Spleen (tissue), 11 donors: ENCODE measurements around the gene TTC38. TPM values are rescaled to one million over a fixed set of nuclear protein-coding genes. Genes with fewer than 3 reads are reported as not detected.
A peak's percentile ranks its signal among the peaks of the same experiment; 100 is the strongest.

Experiments used
- DNase-seq: peaks from one replicate; pipeline ENCODE4 v3.0.0-alpha.2; 2020
- H3K27ac ChIP-seq, 8 donors: fragments of 200-600 bp; sonication (generic) in 7 of 8; 1 replicate in 4 of 8; 2 replicates in 4 of 8; pipeline versions ENCODE4 v1.5.0 to v1.8.0; 2016 to 2021; ENCODE audit warnings: inconsistent platforms in 4 of 8, mild to moderate bottlenecking in 4 of 8, moderate library complexity in 1 of 8
- H3K27me3 ChIP-seq, 7 donors: fragments of 200-600 bp; sonication (generic) in 6 of 7; replicated peaks in 1 of 7; 1 replicate in 4 of 7; 2 replicates in 3 of 7; pipeline versions ENCODE4 v1.5.0 to v1.8.0; 2016 to 2021; ENCODE audit warnings: inconsistent platforms in 3 of 7, mild to moderate bottlenecking in 1 of 7
- H3K36me3 ChIP-seq, 6 donors: fragments of 200-600 bp; sonication (generic) in 5 of 6; 1 replicate in 4 of 6; 2 replicates in 2 of 6; pipeline versions ENCODE4 v1.5.0 to v1.8.0; 2016 to 2021; ENCODE audit warnings: inconsistent platforms in 2 of 6
- H3K4me1 ChIP-seq, 6 donors: fragments of 200-600 bp; sonication (generic) in 5 of 6; 1 replicate in 3 of 6; 2 replicates in 3 of 6; pipeline versions ENCODE4 v1.5.0 to v1.8.0; 2016 to 2021; ENCODE audit warnings: inconsistent platforms in 3 of 6
- H3K4me3 ChIP-seq, 8 donors: fragments of 200-600 bp; sonication (generic) in 7 of 8; 1 replicate in 4 of 8; 2 replicates in 4 of 8; pipeline versions ENCODE4 v1.5.0 to v1.8.0; 2016 to 2021; ENCODE audit warnings: inconsistent platforms in 4 of 8, mild to moderate bottlenecking in 4 of 8, moderate library complexity in 2 of 8
- H3K9me3 ChIP-seq, 8 donors: fragments of 200-600 bp; sonication (generic) in 7 of 8; 1 replicate in 4 of 8; 2 replicates in 4 of 8; pipeline versions ENCODE4 v1.5.0 to v1.8.0; 2016 to 2021; ENCODE audit warnings: inconsistent platforms in 4 of 8
- CTCF ChIP-seq, 11 experiments: fragments of 200-600 bp in 7 of 11; fragments of 450-650 bp in 4 of 11; sonication (generic) in 4 of 11; IDR thresholded peaks in 8 of 11; conservative IDR thresholded peaks in 3 of 11; 1 replicate in 7 of 11; 2 replicates in 4 of 11; pipeline versions ENCODE4 v1.4.0 to v1.8.0; 2016 to 2021; ENCODE audit warnings: antibody characterized with exemption in 11 of 11, inconsistent platforms in 4 of 11, mild to moderate bottlenecking in 1 of 11
- POLR2A ChIP-seq, 3 donors: fragments of 450-650 bp; IDR thresholded peaks; one replicate each; pipeline ENCODE4 v1.5.1; 2017; ENCODE audit warnings: antibody characterized with exemption in 3 of 3, mild to moderate bottlenecking in 1 of 3
- POLR2AphosphoS5 ChIP-seq, 3 donors: sonication (generic); formaldehyde crosslinking; IDR thresholded peaks; one replicate each; pipeline ENCODE4 v1.5.1; 2017; ENCODE audit warnings: antibody characterized with exemption in 3 of 3
- WGBS, 5 donors: extraction: QIAGEN DNeasy Blood & Tissue Kit in 3 of 5; methylation state at CpG; one replicate each; pipeline versions ENCODE4 v1.1.5 to v1.1.7; 2013 to 2018; 5-methylcytosine and 5-hydroxymethylcytosine counted together
- intact Hi-C: fragments of 100-400 bp; cut with DNase I; formaldehyde crosslinking; loops from one replicate; pipeline ENCODE4 v1.15.0; 2023; ENCODE audit warnings: low total_unique reads
- polyA plus RNA-seq, 3 donors: library from polyadenylated mRNA; stranded (reverse); fragments of 200-250 nt; gene quantifications; one replicate each; pipeline ENCODE4 v1.2.1, GENCODE V29; 2013
- total RNA-seq, 7 donors: library from RNA; depleted of rRNA in 3 of 7; stranded (reverse); fragments of >200 nt in 3 of 7; fragmentation: NEBNext Ultra II Directional in 4 of 7; extraction: Animal tissue kit (Norgen Biotek cat#: 25700) in 4 of 7; gene quantifications; one replicate each; pipeline versions ENCODE4 v1.1.0 to v1.2.1, GENCODE V29; 2016 to 2021
- donor health status: healthy with polysubstance abuse.
- donor health status: DM: no; HTN: no; CAD: no; lungs with moderate emphysema.
- donor health status: DM: no; HTN: no; CAD: no.
- donor health status: Bipolar disorder and iron deficiency.
- donor health status: healthy.
- donor health status: DM: no; HTN: no; CAD: no.
- donor health status: DM: yes; HTN: yes; CAD: no.

Gene TTC38
- total and polyA plus RNA-seq, 10 donors, result 13.8 to 51.9 (median 33.1) TPM

- Histone ChIP-seq H3K27me3 (no peaks in the 10 kb centered on the region), H3K4me3 (no peak overlapping the region), H3K4me1 (no peaks in the 10 kb centered on the region), H3K27ac (no peak overlapping the region), H3K9me3 (no peaks in the 10 kb centered on the region), H3K36me3 (peaks cover 0 to 96% (median 0%) of the 10 kb centered on the region in 6 donors)
- TF ChIP-seq POLR2A (IDR thresholded peaks at IDR 0.05) (no peak), POLR2AphosphoS5 (IDR thresholded peaks at IDR 0.05) (no peak), CTCF (IDR thresholded peaks at IDR 0.05 in 8 of 11, conservative IDR thresholded peaks at IDR 0.05 in 3 of 11) (no peak)
- 93 to 98% (median 97%) methylated on average over 23 of the region's 23 CpGs for WGBS, 5 donors
- intact Hi-C loops, result no loop called here
- peak; percentile 39 for DNase-seq
Measured at GRCh38 chr22:46326066-46326680, 58.4 kb downstream of the TTC38 start.

DNA sequence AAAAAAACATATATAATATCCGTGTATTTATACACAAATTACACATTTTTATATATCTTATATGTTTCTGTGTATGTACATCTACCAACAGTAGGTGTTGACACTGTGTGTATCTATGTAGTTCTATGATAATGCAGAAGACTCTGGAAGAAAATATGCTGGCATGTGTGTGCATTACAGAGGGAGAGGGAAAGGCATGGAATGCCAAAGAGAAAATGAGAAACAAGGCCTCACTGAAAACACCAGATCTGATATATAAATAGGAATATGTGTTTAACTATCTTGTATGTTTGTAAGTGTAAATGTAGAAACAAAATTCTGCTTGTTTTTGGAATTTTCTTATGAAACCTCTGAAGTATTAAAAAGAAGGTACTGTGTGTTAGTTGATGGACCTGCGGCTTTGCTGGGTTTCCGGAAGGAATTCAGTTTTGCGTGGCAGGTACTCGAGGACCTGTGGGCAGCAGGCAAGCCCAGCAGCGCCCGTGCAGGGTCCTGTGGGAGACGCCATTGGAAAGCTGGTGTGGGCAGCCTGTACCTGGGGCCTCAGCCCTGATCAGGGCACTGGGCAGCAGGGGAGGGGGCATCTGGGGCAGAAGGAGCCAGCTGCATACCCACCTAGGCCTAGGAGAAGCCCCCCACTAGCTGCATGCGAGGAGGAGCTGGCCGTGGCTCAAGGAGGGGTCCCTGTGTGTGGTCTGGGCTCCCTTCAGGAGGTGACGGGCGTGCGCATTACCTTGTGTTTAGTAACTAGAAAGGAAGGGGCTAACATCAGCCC lies 60.1 kb downstream of the TTC38 start:
- H3K9me3 ChIP-seq, result no peaks in the 10 kb centered on the region
- H3K4me3 ChIP-seq, result no peak overlapping the region
- intact Hi-C loops, result no loop called here
- peaks cover 0 to 96% (median 0%) of the 10 kb centered on the region in 6 donors for H3K36me3 ChIP-seq
- DNase-seq, result peak; percentile 51
- H3K4me1 ChIP-seq, result no peaks in the 10 kb centered on the region
- TF ChIP-seq POLR2AphosphoS5 (IDR thresholded peaks at IDR 0.05) (no peak), CTCF (IDR thresholded peaks at IDR 0.05 in 8 of 11, conservative IDR thresholded peaks at IDR 0.05 in 3 of 11) (no peak), POLR2A (IDR thresholded peaks at IDR 0.05) (no peak)
- 93 to 98% (median 95%) methylated on average over 12 to 13 of the region's 13 CpGs for WGBS, 5 donors
- H3K27ac ChIP-seq, result no peak overlapping the region
- H3K27me3 ChIP-seq, result no peaks in the 10 kb centered on the region

DNA sequence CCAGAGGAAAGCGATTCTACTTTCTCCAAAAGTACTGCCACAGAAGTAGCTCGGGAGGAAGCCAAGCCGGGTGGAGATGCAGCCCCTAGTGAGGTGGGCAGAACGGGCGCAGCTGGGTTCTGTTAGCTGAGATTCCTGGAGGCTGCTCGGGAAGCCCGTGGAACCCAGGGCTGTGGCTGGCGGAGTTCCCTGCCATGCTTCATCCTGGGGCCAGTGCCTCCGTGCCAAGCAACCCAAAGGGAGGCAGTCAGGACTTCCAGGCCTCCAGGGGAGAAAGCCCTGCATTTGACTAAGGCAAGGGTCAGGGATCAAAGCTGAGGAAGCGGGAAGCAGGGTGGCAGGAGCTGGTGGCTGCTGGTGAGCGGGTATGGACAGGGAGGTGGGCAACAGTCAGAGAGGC lies 61.0 kb downstream of the TTC38 start:
- peaks cover 0 to 87% (median 0%) of the 10 kb centered on the region in 6 donors for H3K36me3 ChIP-seq
- intact Hi-C loops, result no loop called here
- no peak overlapping the region for H3K27ac ChIP-seq
- no peak for TF ChIP-seq CTCF (IDR thresholded peaks at IDR 0.05 in 8 of 11, conservative IDR thresholded peaks at IDR 0.05 in 3 of 11)
- TF ChIP-seq POLR2A (IDR thresholded peaks at IDR 0.05), result no peak
- no peak for TF ChIP-seq POLR2AphosphoS5 (IDR thresholded peaks at IDR 0.05)
- H3K9me3 ChIP-seq, result no peaks in the 10 kb centered on the region
- 90 to 98% (median 98%) methylated on average over 8 to 11 of the region's 11 CpGs for WGBS, 5 donors
- no peak overlapping the region for H3K4me3 ChIP-seq
- peak; percentile 48 for DNase-seq
- H3K27me3 ChIP-seq, result no peaks in the 10 kb centered on the region
- no peaks in the 10 kb centered on the region for H3K4me1 ChIP-seq

DNA sequence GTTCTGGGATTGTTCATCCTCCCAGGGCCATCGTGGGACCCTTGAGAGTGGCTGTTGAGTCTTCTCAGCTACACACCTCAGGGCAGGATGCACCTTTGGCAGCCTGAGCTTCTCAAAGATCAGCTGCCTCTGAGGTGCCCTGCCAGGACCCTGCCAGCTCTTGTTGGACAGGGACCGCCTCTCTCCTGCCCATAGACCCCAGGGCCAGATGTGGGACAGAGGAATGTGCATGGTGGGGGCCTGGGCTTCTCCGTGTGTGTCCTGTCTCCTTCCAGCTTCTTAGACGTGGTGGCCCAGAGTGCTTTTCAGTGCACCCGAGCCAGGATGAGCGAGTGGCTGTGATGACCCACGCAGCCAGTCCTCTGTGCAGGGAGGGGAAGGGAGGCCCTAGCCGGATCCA lies 61.8 kb downstream of the TTC38 start:
- Histone ChIP-seq H3K4me3 (no peak overlapping the region), H3K9me3 (no peaks in the 10 kb centered on the region), H3K27me3 (no peaks in the 10 kb centered on the region), H3K36me3 (peaks cover 0 to 78% (median 0%) of the 10 kb centered on the region in 6 donors), H3K4me1 (peaks cover 0 to 3% (median under 1%) of the 10 kb centered on the region in 6 donors), H3K27ac (no peak overlapping the region)
- intact Hi-C loops, result no loop called here
- peak; percentile 35 for DNase-seq
- 67 to 98% (median 93%) methylated on average over 1 to 8 of the region's 8 CpGs for WGBS, 5 donors
- TF ChIP-seq POLR2A (IDR thresholded peaks at IDR 0.05) (no peak), CTCF (IDR thresholded peaks at IDR 0.05 in 8 of 11, conservative IDR thresholded peaks at IDR 0.05 in 3 of 11) (no peak), POLR2AphosphoS5 (IDR thresholded peaks at IDR 0.05) (no peak)
